HCT116 (cell line): ENCODE results near the gene ADAMTS1. TPM values are rescaled to one million over a fixed set of nuclear protein-coding genes. Genes with fewer than 3 reads are reported as not detected.

Experiments
- ATAC-seq: fragments of 200-7000 bp; cut with Tn5 transposase; 2 replicates; pipeline ENCODE4 v1.9.1; 2020; ENCODE audit warnings: mild to moderate bottlenecking, moderate library complexity
- BruUV-seq: library from RNA; stranded (reverse); fragments of 400-500 nt; replicated peaks from 2 replicates; lab custom pipeline; 2021; lab: Mats Ljungman, UMichigan
- CTCF ChIA-PET: fragments of 300-600 bp; sonication (Branson Sonifier 250); formaldehyde crosslinking; loops from one replicate; lab custom pipeline; 2021; ENCODE audit warnings: antibody characterized with exemption; lab: Charles Lee
- POLR2A ChIA-PET: fragments of 300-600, 350-600 bp; sonication (Branson Sonifier 250); formaldehyde crosslinking; loops from one replicate; lab custom pipeline; 2021; ENCODE audit warnings: antibody characterized with exemption; lab: Charles Lee
- RAD21 ChIA-PET, 2 experiments: fragments of 300-600 bp; sonication (Branson Sonifier 250); formaldehyde crosslinking; loops; one replicate each; lab custom pipeline; 2023; ENCODE audit warnings: low total read pairs in 2 of 2; ENCODE audit not compliant: uncharacterized antibody in 2 of 2, unreplicated experiment in 2 of 2, low non-redundant PET in 1 of 2; lab: Charles Lee
- DNase-seq: peaks from one replicate; pipeline ENCODE4 v3.0.0-alpha.2; 2010; ENCODE audit warnings: low read depth, low spot score
- H2AFZ ChIP-seq: fragments of 200-600 bp; shearing (Covaris generic), sonication (generic); 2 replicates; pipeline ENCODE4 v1.6.1; 2017; ENCODE audit warnings: low read depth, mixed run types, mixed read lengths, antibody characterized with exemption, low read length; ENCODE audit not compliant: poor library complexity, severe bottlenecking
- H3K27ac ChIP-seq: 2 replicates; pipeline ENCODE4 v1.5.1; 2012; ENCODE audit warnings: low read depth, low read length
- H3K27me3 ChIP-seq: fragments of 200-600 bp; sonication (generic); 2 replicates; pipeline ENCODE4 v1.6.1; 2016; ENCODE audit warnings: mixed run types, low read length, mixed read lengths; ENCODE audit not compliant: insufficient read depth
- H3K36me3 ChIP-seq, 2 experiments: fragments of 200-500 bp in 1 of 2; fragments of 200-600 bp in 1 of 2; sonication (Bioruptor generic) in 1 of 2; sonication (generic) in 1 of 2; 2 replicates each; pipeline versions ENCODE4 v1.5.1 to v1.6.1; 2014 to 2016; ENCODE audit warnings: low read length in 2 of 2, inconsistent platforms in 1 of 2, mixed read lengths in 1 of 2, mixed run types in 1 of 2; ENCODE audit not compliant: insufficient read depth in 2 of 2, control insufficient read depth in 1 of 2
- H3K4me1 ChIP-seq, 2 experiments: fragments of 200-600 bp in 1 of 2; sonication (generic) in 1 of 2; 2 replicates each; pipeline versions ENCODE4 v1.5.1 to v1.6.1; 2012 to 2017; ENCODE audit warnings: low read length in 2 of 2, inconsistent platforms in 1 of 2, mild to moderate bottlenecking in 1 of 2, mixed read lengths in 1 of 2, mixed run types in 1 of 2, moderate library complexity in 1 of 2; ENCODE audit not compliant: insufficient read depth in 2 of 2, control insufficient read depth in 1 of 2
- H3K4me2 ChIP-seq: fragments of 200-600 bp; sonication (generic); 2 replicates; pipeline ENCODE4 v1.6.1; 2017; ENCODE audit warnings: mixed run types, low read length, mixed read lengths
- H3K4me3 ChIP-seq, 2 experiments: fragments of 200-600 bp in 1 of 2; sonication (generic) in 1 of 2; replicated peaks in 1 of 2; 2 replicates each; pipeline ENCODE4 v1.5.1; 2011 to 2016; ENCODE audit warnings: low read length in 2 of 2, control low read depth in 1 of 2, low read depth in 1 of 2, mild to moderate bottlenecking in 1 of 2, mixed read lengths in 1 of 2, mixed run types in 1 of 2
- H3K79me2 ChIP-seq: fragments of 200-600 bp; sonication (generic); 2 replicates; pipeline ENCODE4 v1.6.1; 2017; ENCODE audit warnings: mild to moderate bottlenecking, mixed run types, low read length, moderate library complexity, mixed read lengths; ENCODE audit not compliant: insufficient read depth
- H3K9ac ChIP-seq: fragments of 200-600 bp; sonication (generic); 2 replicates; pipeline ENCODE4 v1.6.1; 2016; ENCODE audit warnings: low read length, mixed read lengths
- H3K9me2 ChIP-seq: fragments of 200-600 bp; sonication (generic), shearing (Covaris generic); 2 replicates; pipeline ENCODE4 v1.6.1; 2017; ENCODE audit warnings: mixed run types, mild to moderate bottlenecking, moderate library complexity; ENCODE audit not compliant: insufficient read depth
- H3K9me3 ChIP-seq, 2 experiments: fragments of 200-500 bp in 1 of 2; fragments of 200-600 bp in 1 of 2; sonication (Bioruptor generic) in 1 of 2; sonication (generic) in 1 of 2; 2 replicates each; pipeline ENCODE4 v1.6.1; 2014 to 2017; ENCODE audit warnings: low read length in 2 of 2, mixed read lengths in 2 of 2, inconsistent platforms in 1 of 2, low read depth in 1 of 2, mild to moderate bottlenecking in 1 of 2, mixed run types in 1 of 2, moderate library complexity in 1 of 2; ENCODE audit not compliant: control insufficient read depth in 1 of 2, insufficient read depth in 1 of 2
- H4K20me1 ChIP-seq: fragments of 200-600 bp; sonication (generic), shearing (Covaris generic); 2 replicates; pipeline ENCODE4 v1.6.1; 2017; ENCODE audit warnings: mixed run types, mild to moderate bottlenecking, moderate library complexity; ENCODE audit not compliant: insufficient read depth
- EGR1 ChIP-seq: IDR thresholded peaks from 2 replicates; pipeline ENCODE4 v1.6.1; 2012; ENCODE audit warnings: low read depth
- EZH2 ChIP-seq: fragments of 200-600 bp; sonication (generic); IDR thresholded peaks from 2 replicates; pipeline ENCODE4 v1.6.1; 2017; ENCODE audit warnings: antibody characterized with exemption, mixed run types
- EZH2phosphoT487 ChIP-seq: fragments of 200-600 bp; IDR thresholded peaks from 2 replicates; pipeline ENCODE4 v1.6.1; 2018; ENCODE audit warnings: antibody characterized with exemption, borderline replicate concordance
- FOSL1 ChIP-seq: IDR thresholded peaks from 2 replicates; pipeline ENCODE4 v1.6.1; 2012; ENCODE audit warnings: low read depth
- POLR2A ChIP-seq: IDR thresholded peaks from 2 replicates; pipeline ENCODE4 v1.7.0; 2011; ENCODE audit warnings: borderline replicate concordance; ENCODE audit not compliant: insufficient read depth, insufficient read length; ENCODE audit errors: extremely low read depth
- POLR2AphosphoS5 ChIP-seq: IDR thresholded peaks from 2 replicates; pipeline ENCODE4 v1.6.1; 2011; ENCODE audit warnings: mild to moderate bottlenecking, low read depth, low read length, moderate library complexity
- RAD21 ChIP-seq: IDR thresholded peaks from 2 replicates; pipeline ENCODE4 v1.6.1; 2012; ENCODE audit warnings: low read depth, mild to moderate bottlenecking
- SIN3A ChIP-seq: IDR thresholded peaks from 2 replicates; pipeline ENCODE4 v1.6.1; 2012; ENCODE audit warnings: low read depth
- ZBTB33 ChIP-seq: IDR thresholded peaks from 2 replicates; pipeline ENCODE4 v1.6.1; 2011; ENCODE audit warnings: mild to moderate bottlenecking, low read length, moderate library complexity; ENCODE audit not compliant: insufficient replicate concordance; ENCODE audit errors: extremely low read depth
- intact Hi-C: fragments of 100-400 bp; cut with micrococcal nuclease; formaldehyde crosslinking; loops from 2 replicates; pipeline ENCODE4 v1.10.0; 2022
- total RNA-seq: library from RNA; stranded (reverse); gene quantifications from one replicate; pipeline ENCODE4 v1.2.1, GENCODE V29; 2021; ENCODE audit not compliant: unreplicated experiment

Gene ADAMTS1
- total RNA-seq, 1 experiment from 2014 or later = 0.98 TPM

DNA sequence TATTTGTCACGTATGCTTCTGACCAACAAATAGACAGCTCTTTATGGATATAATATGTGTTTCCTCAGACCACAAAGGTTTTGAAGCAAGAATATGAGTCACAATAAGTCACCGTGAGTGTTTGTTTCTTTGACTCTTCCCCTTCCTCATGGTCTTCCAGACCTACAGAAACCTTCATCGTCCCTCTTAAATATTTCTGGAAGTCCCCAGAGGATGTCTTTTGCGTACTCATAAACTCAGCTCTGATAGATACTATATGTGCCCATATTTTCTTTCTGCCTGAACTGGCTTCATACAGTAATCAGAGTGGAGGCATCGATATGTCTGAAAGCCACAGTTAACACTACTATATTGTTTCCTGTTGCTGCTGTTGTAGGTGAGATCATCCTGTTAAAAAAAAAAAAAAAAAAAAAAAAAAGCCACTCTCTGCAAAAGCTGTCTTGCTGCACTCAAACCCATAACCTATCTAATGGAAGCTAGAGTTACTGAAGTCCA, 38.4 kb downstream of the ADAMTS1 start (continued):
- TF ChIP-seq FOSL1 (no peak), SIN3A (no peak), POLR2AphosphoS5 (no peak), RAD21 (no peak), EZH2phosphoT487 (no peak), EGR1 (no peak), POLR2A (no peak), EZH2 (no peak)

DNA sequence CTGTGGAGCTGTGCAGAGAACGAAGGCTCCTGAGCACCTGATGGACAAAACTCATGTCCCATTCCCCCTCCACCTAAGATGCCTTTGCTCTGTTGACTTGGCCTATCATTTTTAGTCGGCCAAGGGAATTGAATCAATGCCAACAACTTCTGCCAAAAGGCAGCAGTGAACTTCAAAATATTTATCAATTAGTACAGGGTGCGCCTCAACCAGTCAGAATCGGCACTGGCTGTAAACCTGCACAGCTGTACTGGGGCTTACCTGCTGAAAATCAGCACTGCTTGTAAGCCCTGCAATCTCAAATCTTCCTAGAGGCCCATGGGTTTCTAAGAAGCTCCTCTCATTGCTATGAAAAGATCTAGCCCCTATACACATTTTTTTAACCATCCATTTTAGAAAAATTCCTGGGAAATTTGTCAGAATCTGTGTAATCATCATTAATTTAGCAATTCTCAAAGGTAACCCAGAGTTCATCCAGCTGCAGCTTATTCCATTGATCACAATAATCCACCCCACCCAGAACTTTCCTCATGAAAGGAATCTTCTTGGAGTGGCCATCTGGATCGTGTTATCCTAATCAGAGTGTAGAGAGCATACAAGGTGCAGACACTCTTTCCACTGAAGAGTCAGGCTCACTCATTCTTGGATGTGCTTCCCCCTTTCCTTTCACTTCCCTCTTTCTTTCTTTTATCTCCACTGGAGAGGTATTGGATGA, 40.2 kb downstream of the ADAMTS1 start:
- no TSS peak for BruUV-seq
- intact Hi-C loops = no loop called here
- peaks cover 8 to 19% of the 10 kb centered on the region in 2 experiments; a peak in 2 of 4 replicates for H3K9me3 ChIP-seq
- no peak overlapping the region for H3K4me3 ChIP-seq
- no peaks in the 10 kb centered on the region for H3K27me3 ChIP-seq
- no peaks in the 10 kb centered on the region for H3K4me1 ChIP-seq
- DNase-seq = no peak
- no peaks in the 10 kb centered on the region for H3K9me2 ChIP-seq
- no peaks in the 10 kb centered on the region for H3K79me2 ChIP-seq
- no peak overlapping the region for H3K4me2 ChIP-seq
- H3K9ac ChIP-seq = no peak overlapping the region
- TF ChIP-seq ZBTB33 = no peak
- CTCF ChIA-PET = no interaction called here
- H2AFZ ChIP-seq = no peak overlapping the region
- RAD21 ChIA-PET = no interaction called here
- H4K20me1 ChIP-seq = no peaks in the 10 kb centered on the region
- H3K36me3 ChIP-seq = no peaks in the 10 kb centered on the region
- POLR2A ChIA-PET = no interaction called here
- ATAC-seq = no peak
- no peak overlapping the region for H3K27ac ChIP-seq
